Ascending aorta (tissue), 2 donors: ENCODE data around the gene ABHD14A. TPM values are rescaled to one million over a fixed set of nuclear protein-coding genes. Genes with fewer than 3 reads are reported as not detected.

Experiments used
- DNase-seq, 2 donors: peaks; one replicate each; pipeline ENCODE4 v3.0.0-alpha.2; 2019; ENCODE audit warnings: low spot score in 2 of 2
- H3K27ac ChIP-seq, 2 donors: fragments of 200-600 bp; sonication (generic); one replicate each; pipeline ENCODE4 v1.5.1; 2016 to 2017; ENCODE audit warnings: mild to moderate bottlenecking in 1 of 2
- H3K27me3 ChIP-seq: fragments of 200-600 bp; sonication (generic); one replicate; pipeline ENCODE4 v1.5.1; 2017
- H3K36me3 ChIP-seq, 2 donors: fragments of 200-600 bp; sonication (generic); one replicate each; pipeline ENCODE4 v1.5.1; 2016
- H3K4me1 ChIP-seq, 2 donors: fragments of 200-600 bp; sonication (generic); one replicate each; pipeline ENCODE4 v1.5.1; 2016 to 2017; ENCODE audit warnings: mild to moderate bottlenecking in 1 of 2
- H3K4me3 ChIP-seq, 2 donors: fragments of 200-600 bp; sonication (generic); one replicate each; pipeline ENCODE4 v1.5.1; 2016 to 2017; ENCODE audit warnings: mild to moderate bottlenecking in 1 of 2
- H3K9me3 ChIP-seq, 2 donors: fragments of 200-600 bp; sonication (generic); one replicate each; pipeline ENCODE4 v1.5.1; 2016
- intact Hi-C: fragments of 100-400 bp; cut with DNase I; formaldehyde crosslinking; loops from one replicate; pipeline ENCODE4 v1.15.1; 2023
- total RNA-seq: library from RNA; depleted of rRNA; stranded (reverse); fragments of >200 nt; gene quantifications from one replicate; pipeline ENCODE4 v1.1.0, GENCODE V29; 2016
- TF ChIP-seq, protein P1 (sequence below), 3 experiments: fragments of 200-600 bp in 2 of 3; fragments of 450-650 bp in 1 of 3; sonication (generic) in 2 of 3; IDR thresholded peaks; one replicate each; pipeline ENCODE4 v1.5.1; 2016 to 2019; ENCODE audit warnings: antibody characterized with exemption in 3 of 3, mild to moderate bottlenecking in 1 of 3, moderate library complexity in 1 of 3

The ABHD14A gene
- total RNA-seq, 1 donor from 2014 or later = 37.4 TPM

DNA sequence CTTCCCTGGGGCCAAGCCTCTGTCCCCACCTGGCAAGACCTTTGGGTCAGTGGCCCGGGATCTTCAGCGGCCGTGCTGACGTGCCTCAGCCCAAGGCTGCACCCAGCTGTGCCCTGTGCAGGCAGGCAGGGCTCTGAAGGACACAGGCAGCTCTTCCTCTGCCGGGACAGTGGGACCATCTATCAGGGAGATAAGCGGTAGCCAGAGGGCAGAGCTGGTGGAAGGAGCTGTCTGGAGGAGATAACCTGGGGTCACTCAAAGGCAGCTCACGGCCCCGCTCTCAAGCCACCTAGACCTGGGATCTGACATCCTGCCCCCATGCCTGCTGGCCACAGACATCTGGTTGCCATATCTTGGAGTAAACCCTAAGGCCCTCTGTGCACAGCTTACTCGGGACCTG lies 54.2 kb downstream of the ABHD14A start:
- DNase-seq = no peak
- peak overlapping the region in 1 of 2 donors; percentile 11 for H3K27ac ChIP-seq
- no peaks in the 10 kb centered on the region for H3K36me3 ChIP-seq
- TF ChIP-seq, protein P1, sequence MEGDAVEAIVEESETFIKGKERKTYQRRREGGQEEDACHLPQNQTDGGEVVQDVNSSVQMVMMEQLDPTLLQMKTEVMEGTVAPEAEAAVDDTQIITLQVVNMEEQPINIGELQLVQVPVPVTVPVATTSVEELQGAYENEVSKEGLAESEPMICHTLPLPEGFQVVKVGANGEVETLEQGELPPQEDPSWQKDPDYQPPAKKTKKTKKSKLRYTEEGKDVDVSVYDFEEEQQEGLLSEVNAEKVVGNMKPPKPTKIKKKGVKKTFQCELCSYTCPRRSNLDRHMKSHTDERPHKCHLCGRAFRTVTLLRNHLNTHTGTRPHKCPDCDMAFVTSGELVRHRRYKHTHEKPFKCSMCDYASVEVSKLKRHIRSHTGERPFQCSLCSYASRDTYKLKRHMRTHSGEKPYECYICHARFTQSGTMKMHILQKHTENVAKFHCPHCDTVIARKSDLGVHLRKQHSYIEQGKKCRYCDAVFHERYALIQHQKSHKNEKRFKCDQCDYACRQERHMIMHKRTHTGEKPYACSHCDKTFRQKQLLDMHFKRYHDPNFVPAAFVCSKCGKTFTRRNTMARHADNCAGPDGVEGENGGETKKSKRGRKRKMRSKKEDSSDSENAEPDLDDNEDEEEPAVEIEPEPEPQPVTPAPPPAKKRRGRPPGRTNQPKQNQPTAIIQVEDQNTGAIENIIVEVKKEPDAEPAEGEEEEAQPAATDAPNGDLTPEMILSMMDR (IDR thresholded peaks at IDR 0.05) = no peak
- H3K27me3 ChIP-seq = no peaks in the 10 kb centered on the region
- no peak overlapping the region for H3K4me3 ChIP-seq
- intact Hi-C loops = no loop called here
- no peaks in the 10 kb centered on the region for H3K9me3 ChIP-seq
- H3K4me1 ChIP-seq = peaks cover 0 to 14% of the 10 kb centered on the region in 2 donors

DNA sequence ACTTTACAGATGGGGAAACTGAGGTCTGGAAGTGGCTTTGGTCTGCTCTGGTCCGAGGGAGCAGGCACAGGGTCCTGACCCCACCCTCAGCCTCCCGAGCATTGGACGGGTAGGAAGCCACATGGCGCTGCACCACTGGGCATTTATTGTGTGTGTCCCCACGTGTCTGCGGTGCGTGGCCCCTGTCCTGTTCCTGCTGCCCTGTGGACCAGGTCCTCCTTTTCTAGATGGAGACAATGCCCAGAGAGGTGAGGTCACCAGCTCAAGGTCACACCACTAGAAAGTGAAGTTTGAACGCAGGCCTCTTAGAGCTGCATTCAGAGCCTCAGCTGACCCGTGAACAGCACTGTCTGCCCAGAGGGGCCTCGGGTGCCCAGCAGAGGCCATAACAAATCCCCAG lies 54.7 kb downstream of the ABHD14A start:
- intact Hi-C loops = no loop called here
- TF ChIP-seq, protein P1 (IDR thresholded peaks at IDR 0.05) = no peak
- Histone ChIP-seq H3K27me3 (no peaks in the 10 kb centered on the region), H3K27ac (no peak overlapping the region), H3K4me1 (peaks cover 0 to 9% of the 10 kb centered on the region in 2 donors), H3K9me3 (no peaks in the 10 kb centered on the region), H3K36me3 (no peaks in the 10 kb centered on the region), H3K4me3 (no peak overlapping the region)
- DNase-seq = no peak

Other genes with a start within 250 kb of the ABHD14A start
- not detected for gene IQCF6, start 195.8 kb upstream of the ABHD14A start, total RNA-seq
- gene IQCF2, start 113.4 kb upstream of the ABHD14A start, total RNA-seq = not detected
- gene IQCF5, start 99.5 kb upstream of the ABHD14A start, total RNA-seq = not detected
- not detected for gene IQCF1, start 71.7 kb upstream of the ABHD14A start, total RNA-seq
- gene RRP9, start 33.2 kb upstream of the ABHD14A start, total RNA-seq = 15.4 TPM
- gene PARP3, start 32.7 kb upstream of the ABHD14A start, total RNA-seq = 29.5 TPM
- not detected for gene GPR62, start 19.7 kb upstream of the ABHD14A start, total RNA-seq
- 256 TPM for gene PCBP4, start 7.6 kb upstream of the ABHD14A start, total RNA-seq
- gene ABHD14B, start 1.0 kb upstream of the ABHD14A start, total RNA-seq = 46.1 TPM
- 94.0 TPM for gene ACY1, start 8.5 kb downstream of the ABHD14A start, total RNA-seq
- 1,224 TPM for gene RPL29, start 20.8 kb downstream of the ABHD14A start, total RNA-seq
- gene DUSP7, start 81.5 kb downstream of the ABHD14A start, total RNA-seq = 76.5 TPM
- not detected for gene POC1A, start 179.4 kb downstream of the ABHD14A start, total RNA-seq
- gene ALAS1, start 223.1 kb downstream of the ABHD14A start, total RNA-seq = 58.3 TPM